Daoy (cell line): ENCODE results near the gene CHPF2. TPM values are rescaled to one million over a fixed set of nuclear protein-coding genes. Genes with fewer than 3 reads are reported as not detected.

Experiments used
- DNase-seq: peaks from one replicate; pipeline ENCODE4 v3.0.0-alpha.2; 2015; ENCODE audit warnings: low read depth
- total RNA-seq: library from RNA; depleted of rRNA; stranded (reverse); fragments of >200 nt; shearing (Covaris generic); gene quantifications from 2 replicates; pipeline ENCODE4 v1.2.3, GENCODE V29; 2014

CHPF2 gene
- total RNA-seq, 1 experiment from 2014 or later: 38.3 TPM

- DNase-seq: no peak
Observed at GRCh38 chr7:151265351-151265931, 33.2 kb downstream of the CHPF2 start.

- DNase-seq: no peak
Observed at GRCh38 chr7:151269511-151269910, 37.2 kb downstream of the CHPF2 start.

GRCh38 chr7:151271699-151272355 lies 39.5 kb downstream of the CHPF2 start:
- no peak for DNase-seq

GRCh38 chr7:151272405-151272804 lies 40.1 kb downstream of the CHPF2 start:
- no peak for DNase-seq

DNA sequence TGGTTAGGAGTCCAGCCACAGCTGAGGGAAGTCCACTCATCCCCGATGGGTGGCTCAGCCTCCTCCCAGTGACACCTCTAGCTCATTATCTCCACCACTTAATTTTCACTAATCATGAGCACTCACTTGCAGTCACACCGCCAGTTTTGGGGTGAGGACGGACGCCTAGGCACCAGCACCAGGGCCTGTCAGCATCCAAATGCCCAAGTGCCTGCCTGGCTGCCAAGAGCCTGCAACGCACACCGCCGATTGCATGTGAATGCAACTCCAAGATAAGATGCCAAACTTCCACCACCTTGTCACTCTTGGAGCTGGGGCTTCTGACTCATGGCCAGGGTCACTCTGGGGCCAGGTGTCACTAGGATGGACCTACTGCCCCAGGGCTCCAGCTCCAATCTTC lies 40.6 kb downstream of the CHPF2 start:
- no peak for DNase-seq

GRCh38 chr7:151273651-151274390 lies 41.5 kb downstream of the CHPF2 start:
- DNase-seq: no peak

GRCh38 chr7:151274396-151274795 lies 42.1 kb downstream of the CHPF2 start:
- DNase-seq: no peak

DNA sequence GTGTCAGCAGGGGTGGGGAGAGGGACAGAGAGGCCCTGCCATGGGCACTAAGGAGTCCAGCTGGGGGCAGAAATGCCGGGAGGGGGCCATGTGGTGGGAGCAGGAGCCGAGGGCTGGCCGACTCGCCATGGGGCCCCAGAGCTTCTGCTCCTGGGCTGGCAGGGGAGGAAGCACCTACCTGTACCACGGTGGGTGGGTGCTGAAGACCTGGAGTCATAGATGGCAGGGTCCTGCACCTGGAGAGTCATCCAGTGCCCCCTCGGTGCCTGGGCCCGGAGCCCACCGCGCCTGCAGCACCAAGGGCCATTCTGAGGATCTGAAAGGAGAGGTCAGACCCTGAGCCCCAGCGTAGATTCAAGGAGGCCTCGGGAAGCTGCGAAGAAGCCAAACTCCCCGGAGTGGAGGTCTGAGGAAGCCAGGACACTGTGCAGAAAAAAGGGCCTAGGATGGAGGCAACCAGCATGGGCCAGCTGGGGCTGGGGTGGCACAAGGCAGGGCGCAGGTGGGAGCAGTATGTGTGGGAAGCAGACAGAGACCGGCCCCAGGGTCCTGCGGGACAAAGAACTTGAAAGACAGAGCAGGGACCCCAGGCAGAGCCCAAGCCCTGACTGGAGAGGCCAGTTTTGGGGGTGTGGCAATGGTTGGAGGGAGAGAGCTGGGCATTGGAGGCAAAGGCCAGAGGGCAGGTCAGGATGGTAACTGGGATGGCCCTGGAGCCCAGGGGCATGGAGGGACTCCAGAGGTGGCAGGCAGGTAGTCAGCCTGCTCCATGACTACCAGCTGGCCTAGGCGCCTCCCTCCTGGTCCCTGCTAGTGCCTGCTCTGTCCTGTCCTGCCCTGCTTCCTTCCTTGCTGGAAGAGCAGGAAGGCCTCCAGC lies 42.9 kb downstream of the CHPF2 start:
- no peak for DNase-seq

DNA sequence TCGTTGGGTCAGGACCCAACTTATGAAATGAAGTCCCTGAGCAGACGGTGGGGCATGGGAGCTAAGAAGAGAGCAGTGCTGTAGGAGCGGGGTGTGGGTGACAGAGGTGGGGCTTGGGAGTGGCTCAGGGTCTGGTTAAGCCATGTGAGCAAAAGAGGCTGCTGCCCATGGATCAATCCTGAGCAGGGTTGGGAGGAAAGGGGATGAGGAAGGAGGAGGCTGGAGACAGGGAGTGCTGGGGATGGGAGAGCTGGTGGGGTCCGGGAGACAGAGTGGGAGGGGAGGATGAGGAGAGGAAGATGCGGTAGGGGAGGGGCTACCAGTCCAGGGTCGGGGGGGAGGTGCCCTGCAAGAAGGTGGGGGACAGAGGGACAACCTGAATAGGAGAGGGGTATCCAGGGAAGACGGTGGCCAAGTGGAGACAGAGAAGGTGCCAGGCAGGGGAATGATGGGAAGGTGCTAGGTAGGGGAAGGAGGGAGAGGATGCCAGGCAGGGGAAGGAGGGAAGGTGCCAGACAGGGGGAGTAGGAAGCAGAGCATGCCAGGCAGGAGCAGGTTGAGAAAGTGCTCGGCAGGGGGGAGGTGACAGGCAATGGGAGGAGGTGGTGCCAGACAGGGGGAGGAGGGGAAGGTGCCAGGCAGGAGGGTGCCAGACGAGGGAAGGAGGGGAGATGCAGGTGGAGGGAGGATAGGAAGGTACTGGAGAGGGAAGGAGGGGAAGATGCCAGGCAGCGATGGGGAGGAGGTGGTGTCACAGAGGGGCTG lies 43.7 kb downstream of the CHPF2 start:
- DNase-seq: no peak

DNA sequence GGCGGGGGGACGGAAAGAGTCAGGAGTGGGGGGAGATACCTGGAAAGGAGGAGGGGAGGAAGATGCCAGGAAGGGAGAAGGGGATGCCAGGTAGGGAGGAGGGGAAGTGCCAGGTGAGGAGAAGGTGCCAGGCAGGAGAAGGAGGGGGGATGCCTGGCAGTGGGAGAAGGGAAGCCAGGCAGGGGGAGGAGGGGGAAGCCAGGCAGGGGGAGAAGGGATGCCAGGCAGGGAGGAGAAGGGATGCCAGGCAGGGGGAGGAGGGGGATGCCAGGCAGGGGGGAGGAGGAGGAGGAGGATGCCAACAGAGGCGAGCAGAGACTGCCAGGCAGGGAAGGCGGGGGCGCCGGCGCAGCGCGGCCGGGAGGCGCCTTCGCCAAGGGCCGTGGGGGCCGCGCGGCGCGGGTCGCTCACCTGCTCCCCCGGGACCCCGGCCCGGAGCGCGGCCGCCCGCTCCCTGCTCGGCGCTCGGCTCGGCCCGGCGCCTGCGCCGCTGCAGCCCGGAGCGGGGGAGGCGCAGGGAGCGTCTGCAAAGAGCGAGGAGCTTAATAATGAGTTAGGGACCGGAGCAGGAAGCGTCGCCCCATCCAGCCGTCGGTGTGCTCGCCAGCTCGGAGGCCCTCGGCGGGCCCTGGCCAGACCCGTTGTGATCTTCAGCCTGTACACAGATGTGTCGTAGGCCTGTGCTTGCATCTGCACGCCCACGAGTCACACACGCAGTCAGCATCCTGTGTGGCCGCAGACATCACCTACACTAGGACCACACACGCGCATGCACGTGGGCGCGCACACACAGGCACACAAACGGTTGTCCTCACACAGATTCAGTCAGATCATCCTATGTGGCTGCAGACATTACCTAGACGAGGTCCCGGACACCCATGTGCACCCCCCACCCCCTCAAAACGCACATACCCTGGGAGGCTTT lies 44.6 kb downstream of the CHPF2 start:
- peak; percentile 82 for DNase-seq

DNA sequence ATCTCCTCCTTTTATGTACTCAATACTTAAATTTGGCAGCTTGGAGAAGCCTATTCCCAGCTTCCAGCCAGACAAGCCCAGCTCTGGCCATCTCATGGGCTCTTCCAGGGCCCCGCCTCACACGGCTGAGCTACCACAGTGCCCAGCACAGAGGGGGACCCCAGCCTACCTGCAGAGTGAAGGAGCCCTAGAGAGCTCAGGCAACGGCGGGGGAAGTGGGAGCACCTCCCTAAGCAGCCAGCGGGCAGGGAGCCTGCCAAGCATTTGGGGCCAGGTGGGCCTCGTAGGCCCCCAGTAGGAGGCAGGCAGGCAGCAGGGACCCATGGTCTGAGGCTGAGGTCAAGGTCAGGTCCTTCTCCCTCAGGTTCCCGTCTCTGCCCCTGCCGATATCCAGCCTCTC lies 45.3 kb downstream of the CHPF2 start:
- no peak for DNase-seq

DNA sequence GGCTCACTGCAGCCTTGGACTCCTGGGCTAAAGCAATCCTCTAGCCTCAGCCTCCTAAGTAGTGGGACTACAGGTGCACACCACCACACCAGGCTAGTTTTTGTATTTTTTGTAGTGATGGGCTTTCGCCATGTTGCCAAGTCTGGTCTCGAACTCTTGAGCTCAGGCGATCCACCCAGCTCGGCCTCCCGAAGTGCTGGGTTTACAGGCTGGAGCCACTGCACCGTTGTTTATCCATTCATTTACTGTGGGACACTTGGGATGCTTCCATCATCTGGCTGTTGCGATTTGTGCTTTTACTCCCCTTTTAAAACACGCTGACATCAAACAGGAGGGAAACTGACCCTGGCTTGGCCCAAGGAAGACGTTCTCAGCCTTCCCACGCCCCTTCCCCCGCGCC lies 46.7 kb downstream of the CHPF2 start:
- no peak for DNase-seq

DNA sequence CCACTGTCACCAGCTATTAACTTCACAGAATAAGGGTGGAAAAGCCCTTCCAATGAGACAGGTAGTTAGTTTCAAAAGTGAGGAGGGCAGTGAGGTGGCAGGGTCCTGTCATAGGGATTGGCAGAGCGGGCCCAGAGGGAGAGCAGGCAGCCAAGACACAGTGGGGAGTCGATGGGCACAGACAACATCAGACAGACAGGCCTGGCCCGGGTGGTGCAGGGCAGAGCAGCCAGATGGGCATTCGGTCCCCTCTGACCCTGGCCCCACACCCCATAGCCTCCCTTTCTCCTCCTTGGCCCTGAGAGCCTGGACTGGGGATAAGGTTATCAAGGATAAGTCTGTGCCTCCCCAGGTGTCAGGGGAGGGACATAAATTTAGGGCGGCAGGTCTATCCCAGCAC lies 47.6 kb downstream of the CHPF2 start:
- DNase-seq: no peak

DNA sequence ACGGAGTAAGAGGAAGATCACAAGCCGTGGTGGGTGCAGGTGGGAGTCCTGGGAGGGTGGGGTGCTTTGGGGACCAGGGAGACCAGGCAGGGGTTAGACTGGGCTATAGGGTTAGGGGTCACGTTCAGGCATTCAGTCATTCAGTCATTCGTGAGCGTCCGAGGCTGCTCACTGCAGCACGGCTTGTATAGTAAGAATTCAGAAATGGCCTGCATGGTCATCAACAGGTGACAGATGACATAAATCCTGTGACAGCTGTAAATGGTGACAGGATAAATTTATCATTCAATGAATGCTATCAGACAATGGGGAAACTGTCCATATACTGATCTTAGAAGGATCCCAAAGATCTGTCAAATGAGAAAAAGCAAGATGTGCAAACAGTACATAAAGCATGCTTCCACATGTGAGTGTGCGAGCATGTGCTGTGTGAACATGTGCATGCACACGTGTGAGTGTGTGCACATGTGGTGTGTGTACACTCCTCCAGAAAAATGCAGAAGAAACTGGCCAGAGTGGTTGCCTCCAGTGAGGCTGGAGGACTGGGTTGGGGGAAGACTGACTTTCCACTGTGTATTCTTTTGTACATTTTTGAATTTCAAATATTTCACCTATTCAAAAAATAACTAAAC lies 48.2 kb downstream of the CHPF2 start:
- no peak for DNase-seq

GRCh38 chr7:151281686-151282085 lies 49.4 kb downstream of the CHPF2 start:
- no peak for DNase-seq

DNA sequence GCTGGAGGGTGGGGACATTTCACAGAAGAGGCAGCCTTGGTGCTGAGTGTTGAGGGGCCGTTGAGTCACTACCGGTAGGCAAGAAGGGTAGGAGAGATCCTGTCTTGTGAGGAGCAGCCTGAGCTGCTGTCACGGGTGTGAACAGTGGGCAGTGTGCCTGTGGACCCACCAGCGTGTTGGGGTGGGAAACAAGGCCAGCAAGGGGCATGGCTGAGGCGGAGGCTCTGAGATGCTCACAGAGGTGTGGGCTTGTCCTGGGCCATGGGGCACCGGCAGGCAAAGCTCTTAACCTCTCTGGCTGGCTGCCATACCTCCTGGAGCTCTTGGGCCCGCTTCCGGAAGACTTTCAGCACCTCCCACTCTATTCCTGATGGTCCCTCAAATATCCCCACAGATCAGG lies 49.8 kb downstream of the CHPF2 start:
- DNase-seq: no peak

DNA sequence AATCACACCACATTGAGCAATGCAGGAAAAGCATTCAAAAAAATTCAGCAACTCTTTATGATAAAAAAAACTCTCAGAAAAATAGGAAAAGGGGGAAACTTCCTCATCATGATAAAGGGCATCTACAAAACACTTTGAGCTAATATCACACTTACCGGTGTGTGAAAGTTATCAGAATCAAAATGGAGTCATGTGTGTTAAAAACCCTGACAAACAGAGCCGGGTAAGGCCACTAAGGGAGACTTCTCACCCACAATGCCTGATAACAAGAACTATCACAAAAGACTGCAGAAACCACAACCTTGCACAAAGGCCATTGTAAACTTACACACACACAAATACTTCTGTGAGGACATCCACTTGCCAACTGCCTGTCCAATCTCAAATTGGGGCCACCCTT lies 51.0 kb downstream of the CHPF2 start:
- no peak for DNase-seq

DNA sequence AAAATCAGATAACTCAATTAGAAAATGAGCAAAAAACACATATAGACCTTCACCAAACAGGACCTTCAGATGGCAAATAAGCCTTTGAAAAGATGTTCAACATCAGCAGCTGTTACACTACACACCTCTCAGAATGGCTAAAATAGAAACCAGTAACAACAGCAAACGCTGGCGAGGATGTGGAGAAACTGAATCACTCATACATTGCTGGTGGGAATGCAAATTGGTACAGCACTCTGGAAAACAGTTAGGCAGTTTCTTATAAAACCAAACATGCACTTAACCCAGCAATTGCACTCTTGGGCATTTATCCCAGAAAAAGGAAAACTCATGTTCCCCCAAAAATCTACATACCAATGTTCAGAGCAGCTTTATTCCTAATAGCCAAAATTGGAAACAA lies 53.9 kb downstream of the CHPF2 start:
- DNase-seq: no peak
